NCI-H146 (cell line): ENCODE measurements around the gene TNFRSF14.
A peak's percentile ranks its signal among the peaks of the same experiment; 100 is the strongest.

Source experiments
- DNase-seq: peaks from one replicate; lab custom pipeline; 2025; lab: John Stamatoyannopoulos, UW

TNFRSF14 gene

GRCh38 chr1:2602311-2602835 is 46.2 kb downstream of the TNFRSF14 start:
- no peak for DNase-seq

DNA sequence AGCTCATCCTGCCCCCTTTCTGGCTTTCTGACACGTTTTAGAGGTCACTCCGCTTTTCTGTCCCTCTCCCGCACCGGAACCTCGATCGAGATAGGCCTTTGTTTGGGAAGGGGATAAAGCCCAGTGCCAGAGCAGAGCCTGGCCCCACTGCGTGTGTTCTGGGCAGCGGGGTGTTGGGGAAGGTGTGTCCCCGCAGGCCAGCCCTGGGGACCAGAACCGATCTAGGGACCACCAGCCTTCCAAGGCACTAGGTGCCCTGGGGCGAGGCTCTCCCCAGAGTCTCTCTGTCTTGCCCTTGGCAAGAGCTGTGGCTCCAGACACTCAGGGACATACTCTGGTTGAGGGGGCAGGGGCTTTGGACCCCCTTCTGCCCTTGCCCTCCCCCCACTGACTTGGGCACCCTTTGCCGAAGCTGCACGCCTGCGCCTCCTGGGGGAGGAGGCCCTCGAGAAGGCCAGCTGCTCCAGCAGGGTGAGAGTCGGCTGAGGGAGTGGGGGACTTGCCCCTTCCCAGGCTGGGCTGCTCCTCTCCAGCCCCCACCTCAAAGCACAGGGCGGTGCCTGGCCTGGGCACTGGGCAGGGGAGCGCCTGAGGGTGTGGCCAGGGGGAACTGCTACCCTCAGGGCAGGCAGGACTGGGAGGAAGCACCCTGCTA is 46.8 kb downstream of the TNFRSF14 start:
- no peak for DNase-seq

- no peak for DNase-seq
These were observed 47.5 kb downstream of the TNFRSF14 start for GRCh38 chr1:2603521-2604155.

- DNase-seq: no peak
These were observed 48.1 kb downstream of the TNFRSF14 start for GRCh38 chr1:2604156-2604843.

DNA sequence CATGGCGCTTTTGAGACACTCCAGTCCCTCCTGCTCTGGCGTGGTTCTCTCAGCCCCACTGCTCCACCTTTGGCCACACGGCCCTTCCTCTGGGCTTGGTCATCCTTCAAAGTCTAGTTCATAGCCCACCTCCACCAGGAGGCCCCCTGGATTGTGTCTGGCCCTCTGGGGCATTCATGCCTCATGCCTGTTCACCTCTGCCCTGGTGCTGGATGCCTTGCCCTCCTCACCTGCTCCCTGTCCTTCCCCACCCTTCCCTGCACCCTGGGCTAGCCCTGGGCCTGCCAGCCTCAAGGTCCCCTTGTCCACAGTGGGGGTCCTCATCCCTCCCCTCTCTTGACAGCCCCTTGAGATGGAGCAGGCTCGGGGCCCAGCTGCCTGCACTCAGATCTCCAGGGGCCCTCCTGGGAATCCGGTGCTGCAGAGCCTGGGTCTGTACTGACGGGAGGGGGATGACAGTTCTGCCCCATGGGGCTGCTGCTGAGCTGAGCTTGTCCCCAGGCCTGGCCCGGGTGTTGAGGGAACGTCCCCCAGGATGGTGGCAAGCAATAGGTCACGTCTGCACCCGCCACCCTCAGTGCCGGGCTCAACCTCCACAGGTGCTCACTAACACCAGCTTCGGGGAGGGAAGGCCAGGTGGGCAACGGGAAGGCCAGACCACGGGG is 48.8 kb downstream of the TNFRSF14 start:
- no peak for DNase-seq

DNA sequence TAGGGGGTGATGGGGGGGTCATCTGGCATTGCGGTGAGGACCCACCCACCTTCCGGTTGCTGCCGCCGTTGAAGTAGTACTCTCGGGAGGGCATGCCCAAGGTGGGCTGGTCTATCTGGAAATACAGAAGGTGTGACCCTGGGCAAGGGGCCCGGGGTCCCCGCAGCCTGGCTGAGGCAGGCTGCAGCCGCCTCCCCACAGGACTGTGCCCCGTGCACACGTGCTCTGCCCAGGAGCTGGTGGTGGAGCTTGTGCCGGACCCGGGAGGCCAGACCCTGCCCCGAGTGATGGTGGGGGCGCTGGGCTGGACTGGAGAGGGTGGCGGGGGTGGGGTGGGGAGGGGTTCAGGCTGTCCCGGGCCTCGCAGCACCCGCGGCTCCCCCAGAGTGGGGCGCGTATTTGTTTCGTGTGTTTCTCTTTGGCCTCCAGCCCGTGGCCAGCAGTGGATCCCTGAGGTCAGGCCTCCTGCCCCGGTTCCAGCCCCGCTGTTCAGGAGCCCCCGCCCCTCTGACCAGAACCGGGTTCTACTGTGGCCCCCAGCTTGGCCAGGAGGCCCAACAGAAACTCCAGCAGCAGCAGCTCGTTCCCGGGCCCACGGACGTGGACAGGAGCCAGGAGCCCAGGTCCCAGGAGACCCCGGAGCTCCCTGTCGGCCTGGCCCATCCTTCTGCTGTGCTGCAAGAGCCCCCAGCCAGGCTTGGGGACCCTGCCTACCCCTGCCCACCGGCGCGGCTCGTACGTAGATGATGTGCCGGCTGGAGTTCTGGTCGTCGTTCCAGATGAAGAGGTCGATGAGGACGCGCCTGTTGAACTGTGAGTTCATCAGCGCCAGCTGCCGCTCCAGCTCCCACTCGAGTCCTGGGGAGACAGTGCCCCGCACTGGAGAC is 49.6 kb downstream of the TNFRSF14 start:
- DNase-seq: no peak

DNA sequence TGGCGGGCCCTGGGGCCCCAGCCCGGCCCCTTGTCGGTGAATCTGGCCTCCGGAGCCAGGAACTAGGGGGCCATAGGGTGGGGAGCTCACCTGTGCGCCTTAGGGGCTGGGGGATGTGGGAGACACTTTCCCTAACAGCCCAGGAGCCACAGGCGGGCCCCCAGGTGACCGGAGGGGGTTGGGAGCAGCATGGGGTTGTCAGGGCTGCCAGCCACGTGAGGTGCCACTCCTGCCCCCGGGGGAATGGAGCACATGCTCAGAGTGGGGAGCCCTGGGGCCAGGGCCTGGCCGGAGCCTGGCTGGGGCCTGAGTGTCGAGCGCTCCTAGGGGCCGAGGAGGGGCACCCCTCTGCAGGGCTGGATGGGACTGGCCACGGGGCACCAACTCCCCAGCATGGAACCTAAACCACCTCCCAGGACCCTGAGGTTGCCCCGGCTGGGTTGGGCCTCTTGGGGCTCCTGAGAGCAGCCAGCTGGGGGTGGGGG is 50.3 kb downstream of the TNFRSF14 start:
- DNase-seq: no peak

GRCh38 chr1:2606881-2607621 is 50.9 kb downstream of the TNFRSF14 start:
- DNase-seq: no peak

- DNase-seq: no peak
These were observed 51.5 kb downstream of the TNFRSF14 start for GRCh38 chr1:2607641-2608091.

GRCh38 chr1:2609319-2610035 is 53.3 kb downstream of the TNFRSF14 start:
- no peak for DNase-seq

DNA sequence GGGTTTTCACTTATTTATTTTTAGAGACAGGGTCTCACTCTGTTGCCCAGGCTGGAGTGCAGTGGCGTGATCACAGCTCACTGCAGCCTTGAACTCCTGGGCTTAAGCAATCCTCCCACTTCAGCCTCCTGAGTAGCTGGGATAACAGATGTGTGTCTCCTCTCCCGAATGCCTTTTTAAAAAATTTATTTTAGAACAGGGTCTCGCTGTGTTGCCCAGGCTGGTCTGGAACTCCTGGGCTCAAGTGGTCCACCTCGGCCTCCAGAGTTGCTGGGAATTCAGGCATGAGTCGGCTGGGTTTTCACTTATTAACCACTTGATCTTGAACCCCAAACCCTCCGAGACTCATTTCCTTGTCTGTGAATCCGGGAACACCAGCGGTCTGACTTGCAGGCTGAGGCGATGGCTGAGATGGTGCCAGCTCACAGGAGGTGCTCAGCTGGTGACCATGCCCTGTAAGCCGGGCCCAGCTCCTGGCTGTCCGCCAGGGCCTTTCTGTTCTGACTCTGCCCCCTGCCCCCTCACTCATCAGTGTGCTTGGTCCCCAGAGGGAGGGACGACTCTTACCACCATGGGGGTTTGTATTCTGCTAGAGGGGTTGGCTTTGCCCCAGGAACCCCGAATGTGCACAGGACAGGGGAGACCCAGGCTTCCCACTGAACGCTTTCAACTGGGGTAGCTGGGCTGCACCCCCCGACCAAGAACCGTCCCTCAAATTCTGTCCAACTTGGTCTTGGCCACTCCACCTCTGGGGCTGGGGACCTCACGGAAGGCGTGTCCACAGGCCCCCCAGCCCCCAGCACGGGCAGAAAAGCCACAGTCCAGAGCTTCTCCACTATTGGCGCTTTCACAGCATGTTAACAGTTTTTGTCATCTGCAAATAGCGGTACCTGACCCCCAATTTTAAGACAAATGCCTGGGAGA is 54.1 kb downstream of the TNFRSF14 start:
- DNase-seq: no peak

- peak; percentile 90 for DNase-seq
These were observed 54.9 kb downstream of the TNFRSF14 start for GRCh38 chr1:2611031-2611501.

DNA sequence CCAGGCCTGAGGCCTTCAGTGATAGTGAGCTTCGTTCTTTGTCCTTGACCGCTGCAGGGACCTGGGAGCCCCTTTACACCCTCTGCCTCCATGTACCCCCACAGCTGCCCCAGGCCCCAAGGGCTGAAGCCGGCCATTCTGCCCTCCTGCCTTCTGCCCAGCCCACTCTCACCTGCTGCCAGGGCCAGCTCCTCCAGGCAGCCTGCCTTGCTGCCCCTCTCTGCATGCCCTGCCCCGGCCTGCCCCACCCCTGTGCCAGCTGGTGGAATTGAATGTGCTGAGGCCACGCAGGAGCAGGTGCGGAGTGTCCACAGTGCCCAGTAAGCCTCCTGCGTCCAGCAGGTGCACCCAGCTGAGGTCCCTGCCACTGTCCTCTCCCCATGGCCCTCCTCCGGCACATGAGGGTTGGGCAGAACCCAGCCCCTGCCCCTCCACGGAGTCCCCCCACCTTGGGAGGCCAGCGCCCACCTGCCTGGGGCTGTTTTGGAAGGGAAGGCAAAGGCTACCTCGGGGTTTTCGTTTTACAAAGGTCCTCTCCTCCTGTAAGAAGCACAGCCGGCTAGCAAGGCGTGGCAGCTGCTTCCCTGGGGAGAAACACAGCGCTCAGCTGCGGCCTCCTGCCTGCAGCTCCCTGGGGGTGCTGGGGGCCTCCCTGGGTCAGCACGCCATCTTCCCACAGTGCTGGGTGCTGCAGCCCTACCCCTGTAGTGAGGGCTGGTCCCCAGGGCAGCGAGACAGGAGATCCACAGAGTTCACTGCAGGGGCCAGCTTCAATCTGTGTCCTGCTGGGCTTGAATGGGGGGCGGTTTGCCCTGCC is 55.7 kb downstream of the TNFRSF14 start:
- DNase-seq: peak; percentile 89

GRCh38 chr1:2612591-2613365 is 56.6 kb downstream of the TNFRSF14 start:
- no peak for DNase-seq
